Endothelial cell of umbilical vein (primary cell): ENCODE data around the gene CIRBP. TPM values are rescaled to one million over a fixed set of nuclear protein-coding genes. Genes with fewer than 3 reads are reported as not detected.

ENCODE experiments used
- BruUV-seq: library from RNA; stranded (reverse); fragments of 400-500 nt; replicated peaks from 2 replicates; lab custom pipeline; 2021; lab: Mats Ljungman, UMichigan
- CTCF ChIA-PET: fragments of 300-600, 350-600 bp; sonication (Branson Sonifier 250); formaldehyde crosslinking; loops from one replicate; lab custom pipeline; 2021; ENCODE audit warnings: antibody characterized with exemption, inconsistent platforms; lab: Charles Lee
- POLR2A ChIA-PET: fragments of 300-600, 350-600 bp; sonication (Branson Sonifier 250); formaldehyde crosslinking; loops from one replicate; lab custom pipeline; 2021; ENCODE audit warnings: antibody characterized with exemption, inconsistent platforms; lab: Charles Lee
- DNase-seq: peaks from one replicate; pipeline ENCODE4 v3.0.0-alpha.2; 2011; ENCODE audit warnings: low read depth, low spot score
- FAIRE-seq: peaks from 2 replicates; lab custom pipeline; 2011; peaks lifted over from hg19 to GRCh38; lab: Jason Lieb, UNC
- H2AFZ ChIP-seq: 2 replicates; pipeline ENCODE4 v1.6.0; 2012; ENCODE audit warnings: low read depth, low read length, control low read depth, inconsistent platforms
- H3K27ac ChIP-seq: 2 replicates; pipeline ENCODE4 v1.5.1; 2011; ENCODE audit warnings: low read depth, mild to moderate bottlenecking, control low read depth, low read length, moderate library complexity; ENCODE audit not compliant: insufficient read depth
- H3K27me3 ChIP-seq, 2 experiments: 2 replicates each; pipeline versions ENCODE4 v1.6.0 to v1.6.1; 2011; ENCODE audit warnings: low read length in 2 of 2, mixed read lengths in 1 of 2; ENCODE audit not compliant: control insufficient read depth in 2 of 2, insufficient read depth in 2 of 2
- H3K36me3 ChIP-seq, 2 experiments: 2 replicates in 1 of 2; 3 replicates in 1 of 2; pipeline ENCODE4 v1.5.1; 2011; ENCODE audit warnings: low read length in 2 of 2, mild to moderate bottlenecking in 1 of 2, moderate library complexity in 1 of 2; ENCODE audit not compliant: control insufficient read depth in 2 of 2, insufficient read depth in 2 of 2; ENCODE audit errors: extremely low read depth in 1 of 2
- H3K4me1 ChIP-seq: 3 replicates; pipeline ENCODE4 v1.5.1; 2011; ENCODE audit warnings: mild to moderate bottlenecking, low read length; ENCODE audit not compliant: control insufficient read depth, insufficient read depth; ENCODE audit errors: extremely low read depth
- H3K4me2 ChIP-seq: 2 replicates; pipeline ENCODE4 v1.6.1; 2011; ENCODE audit warnings: low read length, control low read depth, mixed read lengths; ENCODE audit not compliant: insufficient read depth
- H3K4me3 ChIP-seq, 3 experiments: fragments of 200-600 bp in 1 of 3; sonication (generic), shearing (Covaris generic) in 1 of 3; replicated peaks in 1 of 3; 2 replicates each; pipeline ENCODE4 v1.5.1; 2011 to 2016; ENCODE audit warnings: control low read depth in 3 of 3, low read length in 3 of 3, mild to moderate bottlenecking in 2 of 3, inconsistent platforms in 1 of 3, low read depth in 1 of 3, moderate library complexity in 1 of 3; ENCODE audit not compliant: insufficient read depth in 1 of 3
- H3K79me2 ChIP-seq: 2 replicates; pipeline ENCODE4 v1.6.0; 2012; ENCODE audit warnings: low read length, inconsistent platforms; ENCODE audit not compliant: control insufficient read depth, insufficient read depth
- H3K9ac ChIP-seq: replicated peaks from 2 replicates; pipeline ENCODE3; 2011; ENCODE audit warnings: low read length, control low read depth; ENCODE audit not compliant: insufficient read depth; ENCODE audit errors: extremely low read depth
- H3K9me1 ChIP-seq: replicated peaks from 3 replicates; pipeline ENCODE4 v1.6.0; 2011; ENCODE audit warnings: mild to moderate bottlenecking, low read length; ENCODE audit not compliant: control insufficient read depth, insufficient read depth; ENCODE audit errors: extremely low read depth
- H3K9me3 ChIP-seq: replicated peaks from 2 replicates; pipeline ENCODE4 v1.5.1; 2012; ENCODE audit warnings: low read length, inconsistent platforms; ENCODE audit not compliant: control insufficient read depth, insufficient read depth
- H4K20me1 ChIP-seq: replicated peaks from 2 replicates; pipeline ENCODE3; 2011; ENCODE audit warnings: mild to moderate bottlenecking, low read length; ENCODE audit not compliant: control insufficient read depth, insufficient read depth; ENCODE audit errors: extremely low read depth
- CTCF ChIP-seq, 2 donors: IDR thresholded peaks; 1 replicate in 1 of 2; 2 replicates in 1 of 2; pipeline ENCODE4 v1.5.1; 2011; ENCODE audit warnings: low read length in 2 of 2, mild to moderate bottlenecking in 2 of 2, moderate library complexity in 2 of 2, control low read depth in 1 of 2, inconsistent platforms in 1 of 2, low read depth in 1 of 2; ENCODE audit not compliant: insufficient read depth in 1 of 2; ENCODE audit errors: extremely low read depth in 1 of 2
- JUN ChIP-seq: IDR thresholded peaks from 2 replicates; pipeline ENCODE4 v1.6.1; 2011; ENCODE audit warnings: borderline replicate concordance, low read depth; ENCODE audit not compliant: insufficient read length, insufficient read depth
- MAX ChIP-seq: IDR thresholded peaks from 2 replicates; pipeline ENCODE4 v1.6.1; 2011; ENCODE audit not compliant: insufficient read depth, insufficient read length
- MYC ChIP-seq: IDR thresholded peaks from one replicate; pipeline ENCODE4 v1.6.1; 2011; ENCODE audit warnings: mild to moderate bottlenecking, low read depth, low read length
- dilution Hi-C: fragments of 300-500 bp; cut with MboI; formaldehyde crosslinking; loops from one replicate; pipeline ENCODE4 v1.15.0; 2019; ENCODE audit warnings: low sequenced_read_pairs; ENCODE audit not compliant: extremely low pct_ligation_motif_present
- intact Hi-C: fragments of 100-400 bp; cut with micrococcal nuclease; formaldehyde crosslinking; loops from one replicate; pipeline ENCODE4 v1.10.0; 2022
- polyA plus RNA-seq, 4 experiments: library from polyadenylated mRNA; depleted of rRNA in 3 of 4; stranded (reverse) in 3 of 4; unstranded in 1 of 4; fragments of >200 nt; gene quantifications; 2 replicates each; pipeline versions ENCODE4 v1.2.1 to v1.2.3, GENCODE V29; 2011 to 2012; ENCODE audit warnings: missing spikeins in 1 of 4
- total RNA-seq: library from RNA; stranded (reverse); gene quantifications from 2 replicates; pipeline ENCODE4 v1.2.3, GENCODE V29; 2021

The CIRBP gene
- total and polyA plus RNA-seq, 2 donors (not counting 3 experiments of a cell fraction or from before 2014, with no cell fraction given) = 225 to 439 TPM

- no peaks in the 10 kb centered on the region for H3K27me3 ChIP-seq
Observed at GRCh38 chr19:1235625-1236538, 33.2 kb upstream of the CIRBP start.

More at GRCh38 chr19:1235625-1236538, 33.2 kb upstream of the CIRBP start:
- no peak for DNase-seq
- H2AFZ ChIP-seq = no peak overlapping the region
- no peak overlapping the region for H3K27ac ChIP-seq
- intact Hi-C loops = no loop called here
- H3K79me2 ChIP-seq = no peaks in the 10 kb centered on the region
- no peak overlapping the region for H3K4me3 ChIP-seq
- H3K36me3 ChIP-seq = peaks cover 0 to 18% of the 10 kb centered on the region in 2 experiments
- peaks cover 13% of the 10 kb centered on the region for H3K4me1 ChIP-seq
- H4K20me1 ChIP-seq = no peaks in the 10 kb centered on the region
- ChIA-PET POLR2A (no interaction called here), CTCF (no interaction called here)
- no peaks in the 10 kb centered on the region for H3K9me3 ChIP-seq
- no peak for FAIRE-seq
- TF ChIP-seq MYC (no peak), MAX (no peak), CTCF (IDR thresholded peaks at IDR 0.05; ENCODE audit: extremely low read depth in 1 of 2, insufficient read depth in 1 of 2, low read depth in 1 of 2, low read length in 2 of 2) (no peak), JUN (no peak)
- dilution Hi-C loops = no loop called here
- H3K9me1 ChIP-seq = no peaks in the 10 kb centered on the region
- no peak overlapping the region for H3K9ac ChIP-seq
- no TSS peak for BruUV-seq
- no peak overlapping the region for H3K4me2 ChIP-seq
